K562 (cell line): ENCODE results near the gene PIP4K2A. TPM values are rescaled to one million over a fixed set of nuclear protein-coding genes. Genes with fewer than 3 reads are reported as not detected.

Experiments used
- CHD4 ChIP-seq: fragments of 200-600 bp; sonication (generic); IDR thresholded peaks from 3 replicates; pipeline ENCODE4 v1.6.1; 2012; ENCODE audit warnings: low read depth, mild to moderate bottlenecking, mixed read lengths, low read length, inconsistent platforms; ENCODE audit not compliant: insufficient read depth, insufficient replicate concordance, poor library complexity, severe bottlenecking
- CLOCK ChIP-seq: fragments of 250-450 bp; sonication (Bioruptor Pico); IDR thresholded peaks from 2 replicates; pipeline ENCODE4 v1.4.0; 2020; ENCODE audit warnings: mild to moderate bottlenecking, moderate library complexity, borderline replicate concordance
- COPS2 ChIP-seq: fragments of 450-650 bp; conservative IDR thresholded peaks from 2 replicates; pipeline ENCODE4 v1.6.1; 2016; ENCODE audit warnings: mild to moderate bottlenecking, moderate library complexity
- DMBX1 ChIP-seq: fragments of 250-450 bp; sonication (Bioruptor Pico); IDR thresholded peaks from 2 replicates; pipeline ENCODE4 v1.8.0; 2022; ENCODE audit warnings: inconsistent platforms, mild to moderate bottlenecking, moderate library complexity, borderline replicate concordance
- ELF2 ChIP-seq: fragments of 250-450 bp; sonication (Bioruptor Pico); IDR thresholded peaks from 2 replicates; pipeline ENCODE4 v1.5.0; 2021; ENCODE audit warnings: mild to moderate bottlenecking
- EP400 ChIP-seq: fragments of 450-650 bp; IDR thresholded peaks from 2 replicates; pipeline ENCODE4 v1.6.1; 2017; ENCODE audit warnings: antibody characterized with exemption, mild to moderate bottlenecking, moderate library complexity
- KAT7 ChIP-seq: sonication (generic); formaldehyde crosslinking; IDR thresholded peaks from 2 replicates; pipeline ENCODE4 v1.8.0; 2022; ENCODE audit warnings: missing genetic modification reagents, mild to moderate bottlenecking, borderline replicate concordance
- MAFK ChIP-seq: IDR thresholded peaks from 2 replicates; pipeline ENCODE4 v1.6.1; 2011; ENCODE audit warnings: low read length, improper control_type of control experiment
- PHB ChIP-seq: fragments of 250-450 bp; sonication (Bioruptor Pico); IDR thresholded peaks from 2 replicates; pipeline ENCODE4 v1.5.0; 2021
- SREBF1 ChIP-seq: fragments of 150-350 bp; IDR thresholded peaks from 2 replicates; pipeline ENCODE4 v1.6.1; 2014; ENCODE audit warnings: antibody characterized with exemption, low read depth, low read length, borderline replicate concordance
- STAT6 ChIP-seq: sonication (generic); formaldehyde crosslinking; IDR thresholded peaks from 2 replicates; pipeline ENCODE4 v1.8.1; 2023; ENCODE audit warnings: mild to moderate bottlenecking, missing genetic modification reagents
- ZFPM2 ChIP-seq: fragments of 250-450 bp; sonication (Bioruptor Pico); IDR thresholded peaks from 2 replicates; pipeline ENCODE4 v1.5.1; 2022; ENCODE audit warnings: mild to moderate bottlenecking
- ZNF282 ChIP-seq: sonication (generic); formaldehyde crosslinking; IDR thresholded peaks from 2 replicates; pipeline ENCODE4 v1.8.1; 2023; ENCODE audit warnings: missing genetic modification reagents
- ZNF347 ChIP-seq: fragments of 450-650 bp; formaldehyde crosslinking; IDR thresholded peaks from 2 replicates; pipeline ENCODE4 v1.4.0; 2020; ENCODE audit warnings: low read depth, mild to moderate bottlenecking, moderate library complexity
- ZNF740 ChIP-seq, 3 experiments: fragments of 200-800 bp in 1 of 3; sonication (Bioruptor generic) in 1 of 3; sonication (generic) in 1 of 3; formaldehyde crosslinking in 1 of 3; IDR thresholded peaks; 2 replicates each; pipeline versions ENCODE4 v1.6.1 to v1.8.0; 2016 to 2022; ENCODE audit warnings: mild to moderate bottlenecking in 2 of 3, missing compliant biosample characterization in 2 of 3, missing genetic modification characterization in 2 of 3, missing genetic modification reagents in 1 of 3
- polyA plus RNA-seq, 8 experiments: library from polyadenylated mRNA; depleted of rRNA in 4 of 8; stranded (reverse) in 5 of 8; unstranded in 3 of 8; fragments of >200 nt; fragmentation: Nextera tagmentation in 2 of 8; fragmentation: Illumina TruSeq in 1 of 8; extraction: Ambion mirVana in 2 of 8; extraction: Trizol in 1 of 8; gene quantifications; 2 replicates each; pipeline versions ENCODE4 v1.2.1 to v1.2.3, GENCODE V29; 2011 to 2014; ENCODE audit warnings: inconsistent platforms in 1 of 8, missing spikeins in 1 of 8
- total RNA-seq, 7 experiments: library from RNA; depleted of rRNA in 6 of 7; stranded (reverse); fragments of >200 nt in 6 of 7; fragmentation: Illumina TruSeq in 2 of 7; extraction: Trizol in 2 of 7; gene quantifications; 2 replicates each; pipeline versions ENCODE4 v1.2.1 to v1.2.3, GENCODE V29; 2011 to 2021; ENCODE audit warnings: low replicate concordance in 1 of 7
- TF ChIP-seq, protein P1 (sequence below): sonication (generic); formaldehyde crosslinking; IDR thresholded peaks from 2 replicates; pipeline ENCODE4 v1.8.0; 2022; ENCODE audit warnings: missing genetic modification reagents, mild to moderate bottlenecking, borderline replicate concordance
- TF ChIP-seq, protein P2 (sequence below): sonication (generic); formaldehyde crosslinking; IDR thresholded peaks from 2 replicates; pipeline ENCODE4 v1.8.0; 2022; ENCODE audit warnings: missing genetic modification reagents, mild to moderate bottlenecking, moderate library complexity, borderline replicate concordance

PIP4K2A gene
- total and polyA plus RNA-seq, 9 of the 15 experiments (the other 6 are each of a cell fraction or from before 2014, with no cell fraction given) = 35.6 to 117 (median 71.9) TPM

DNA sequence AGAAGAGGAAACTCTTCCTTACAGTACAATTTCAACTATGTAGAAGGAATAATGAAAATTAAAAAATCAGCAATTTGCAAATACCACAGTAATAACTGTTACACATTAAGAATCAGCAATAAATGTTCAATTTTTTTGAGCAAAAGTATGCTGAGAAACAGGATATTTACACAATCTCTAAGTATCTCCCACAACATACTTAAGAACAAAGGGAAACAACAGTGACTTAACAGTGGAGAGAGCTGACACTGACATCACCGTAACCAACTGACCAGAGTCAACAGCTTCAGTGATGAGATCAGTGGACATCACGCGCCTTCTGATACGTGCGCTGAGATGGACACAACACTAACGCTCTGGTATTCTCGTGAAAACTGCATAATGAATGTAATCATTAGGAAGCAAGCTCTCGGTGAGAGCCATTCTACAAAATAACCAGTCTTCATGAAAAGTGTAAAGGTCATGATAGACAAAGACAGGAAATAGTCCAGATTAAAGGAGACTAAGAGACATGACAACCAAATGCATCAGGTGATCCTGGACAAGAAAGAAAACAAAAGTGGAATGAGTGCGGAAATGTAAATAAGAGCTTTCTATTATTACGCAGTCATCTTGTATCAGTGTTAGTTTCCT, 82.6 kb downstream of the PIP4K2A start (continued):
- TF ChIP-seq ZNF740 (CRISPR knock-in tag; IDR thresholded peaks at IDR 0.05) (no peak), ZNF740 (tag; IDR thresholded peaks at IDR 0.05) (no peak), CHD4 (no peak), ZNF282 (CRISPR knock-in tag) (no peak), CLOCK (CRISPR knock-in tag) (no peak), ZNF347 (no peak), KAT7 (CRISPR knock-in tag) (peak; percentile 85; the same call in 1 of the 2 replicates), MAFK (no peak; the same call in 1 of the 2 replicates), ELF2 (CRISPR knock-in tag) (no peak), STAT6 (no peak), DMBX1 (CRISPR knock-in tag) (0 out of 2 replicates have a peak, but pooled peaks have one; percentile 59), EP400 (peak; percentile 77), COPS2 (no peak), ZFPM2 (no peak), SREBF1 (no peak), PHB (CRISPR knock-in tag) (no peak)
- TF ChIP-seq, protein P1, sequence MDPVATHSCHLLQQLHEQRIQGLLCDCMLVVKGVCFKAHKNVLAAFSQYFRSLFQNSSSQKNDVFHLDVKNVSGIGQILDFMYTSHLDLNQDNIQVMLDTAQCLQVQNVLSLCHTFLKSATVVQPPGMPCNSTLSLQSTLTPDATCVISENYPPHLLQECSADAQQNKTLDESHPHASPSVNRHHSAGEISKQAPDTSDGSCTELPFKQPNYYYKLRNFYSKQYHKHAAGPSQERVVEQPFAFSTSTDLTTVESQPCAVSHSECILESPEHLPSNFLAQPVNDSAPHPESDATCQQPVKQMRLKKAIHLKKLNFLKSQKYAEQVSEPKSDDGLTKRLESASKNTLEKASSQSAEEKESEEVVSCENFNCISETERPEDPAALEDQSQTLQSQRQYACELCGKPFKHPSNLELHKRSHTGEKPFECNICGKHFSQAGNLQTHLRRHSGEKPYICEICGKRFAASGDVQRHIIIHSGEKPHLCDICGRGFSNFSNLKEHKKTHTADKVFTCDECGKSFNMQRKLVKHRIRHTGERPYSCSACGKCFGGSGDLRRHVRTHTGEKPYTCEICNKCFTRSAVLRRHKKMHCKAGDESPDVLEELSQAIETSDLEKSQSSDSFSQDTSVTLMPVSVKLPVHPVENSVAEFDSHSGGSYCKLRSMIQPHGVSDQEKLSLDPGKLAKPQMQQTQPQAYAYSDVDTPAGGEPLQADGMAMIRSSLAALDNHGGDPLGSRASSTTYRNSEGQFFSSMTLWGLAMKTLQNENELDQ = no peak
- TF ChIP-seq, protein P2, sequence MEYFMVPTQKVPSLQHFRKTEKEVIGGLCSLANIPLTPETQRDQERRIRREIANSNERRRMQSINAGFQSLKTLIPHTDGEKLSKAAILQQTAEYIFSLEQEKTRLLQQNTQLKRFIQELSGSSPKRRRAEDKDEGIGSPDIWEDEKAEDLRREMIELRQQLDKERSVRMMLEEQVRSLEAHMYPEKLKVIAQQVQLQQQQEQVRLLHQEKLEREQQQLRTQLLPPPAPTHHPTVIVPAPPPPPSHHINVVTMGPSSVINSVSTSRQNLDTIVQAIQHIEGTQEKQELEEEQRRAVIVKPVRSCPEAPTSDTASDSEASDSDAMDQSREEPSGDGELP (CRISPR knock-in tag) = no peak
